Left renal cortex interstitium (tissue), 4 donors: ENCODE data around the gene APLF. TPM values are rescaled to one million over a fixed set of nuclear protein-coding genes. Genes with fewer than 3 reads are reported as not detected.
A peak's percentile ranks its signal among the peaks of the same experiment; 100 is the strongest.
"Not testable (repeated sequence)": the region's sequence is repeated elsewhere in the genome, so short reads cannot be mapped to it uniquely, and the experiment has no call there.

ENCODE experiments used
- DNase-seq, 4 donors: peaks; one replicate each; pipeline ENCODE4 v3.0.0-alpha.2; 2013; ENCODE audit warnings: low read depth in 4 of 4, low spot score in 2 of 4, missing footprints in 1 of 4
- polyA plus RNA-seq, 4 donors: library from polyadenylated mRNA; unstranded; fragments of 120-200 nt; gene quantifications; one replicate each; pipeline ENCODE4 v1.2.1, GENCODE V29; 2013; ENCODE audit not compliant: insufficient read length in 4 of 4

APLF gene
- polyA plus RNA-seq, 4 donors = 3.3 to 4.1 (median 3.7) TPM

- no peak for DNase-seq
Observed at GRCh38 chr2:68568116-68568515, 100.7 kb downstream of the APLF start.

GRCh38 chr2:68569604-68570003 lies 102.2 kb downstream of the APLF start:
- no peak for DNase-seq

GRCh38 chr2:68570434-68570833 lies 103.0 kb downstream of the APLF start:
- not testable (repeated sequence) for DNase-seq

GRCh38 chr2:68574202-68574791 lies 106.9 kb downstream of the APLF start:
- DNase-seq = no peak

GRCh38 chr2:68577183-68577582 lies 109.8 kb downstream of the APLF start:
- no peak for DNase-seq

- DNase-seq = no peak
Observed at GRCh38 chr2:68579689-68580088, 112.3 kb downstream of the APLF start.

GRCh38 chr2:68588589-68588988 lies 121.2 kb downstream of the APLF start:
- no peak for DNase-seq

GRCh38 chr2:68589963-68590362 lies 122.6 kb downstream of the APLF start:
- no peak for DNase-seq

- no peak for DNase-seq
Observed at GRCh38 chr2:68590702-68591101, 123.3 kb downstream of the APLF start.

- no peak for DNase-seq
Observed at GRCh38 chr2:68591225-68591624, 123.8 kb downstream of the APLF start.

- no peak for DNase-seq
Observed at GRCh38 chr2:68594041-68594440, 126.7 kb downstream of the APLF start.

GRCh38 chr2:68594674-68595492 lies 127.5 kb downstream of the APLF start:
- peak in 2 of 4 donors; percentile 1 to 10 for DNase-seq

GRCh38 chr2:68595493-68595785 lies 128.1 kb downstream of the APLF start:
- DNase-seq = not testable (repeated sequence)

GRCh38 chr2:68600495-68600894 lies 133.1 kb downstream of the APLF start:
- not testable (repeated sequence) for DNase-seq

GRCh38 chr2:68603059-68603458 lies 135.7 kb downstream of the APLF start:
- DNase-seq = no peak

- no peak for DNase-seq
Observed at GRCh38 chr2:68604077-68604476, 136.7 kb downstream of the APLF start.

- DNase-seq = no peak
Observed at GRCh38 chr2:68605939-68606338, 138.6 kb downstream of the APLF start.

GRCh38 chr2:68606759-68607158 lies 139.4 kb downstream of the APLF start:
- no peak for DNase-seq

GRCh38 chr2:68607837-68608236 lies 140.5 kb downstream of the APLF start:
- no peak for DNase-seq

GRCh38 chr2:68612765-68613519 lies 145.6 kb downstream of the APLF start:
- DNase-seq = no peak

GRCh38 chr2:68620772-68621171 lies 153.4 kb downstream of the APLF start:
- no peak for DNase-seq

GRCh38 chr2:68623820-68624219 lies 156.4 kb downstream of the APLF start:
- no peak for DNase-seq
